Stomach (tissue), 4 donors: ENCODE results near the gene CLSTN1.

ENCODE experiments used
- CTCF ChIP-seq, 7 experiments: fragments of 450-650 bp in 4 of 7; fragments of 200-600 bp in 3 of 7; sonication (generic) in 3 of 7; IDR thresholded peaks; one replicate each; pipeline ENCODE4 v1.5.1; 2016 to 2019; ENCODE audit warnings: antibody characterized with exemption in 7 of 7, control low read depth in 2 of 7, mild to moderate bottlenecking in 1 of 7
- EP300 ChIP-seq: sonication (generic); formaldehyde crosslinking; IDR thresholded peaks from one replicate; pipeline ENCODE4 v1.6.1; 2017; ENCODE audit warnings: antibody characterized with exemption

DNA sequence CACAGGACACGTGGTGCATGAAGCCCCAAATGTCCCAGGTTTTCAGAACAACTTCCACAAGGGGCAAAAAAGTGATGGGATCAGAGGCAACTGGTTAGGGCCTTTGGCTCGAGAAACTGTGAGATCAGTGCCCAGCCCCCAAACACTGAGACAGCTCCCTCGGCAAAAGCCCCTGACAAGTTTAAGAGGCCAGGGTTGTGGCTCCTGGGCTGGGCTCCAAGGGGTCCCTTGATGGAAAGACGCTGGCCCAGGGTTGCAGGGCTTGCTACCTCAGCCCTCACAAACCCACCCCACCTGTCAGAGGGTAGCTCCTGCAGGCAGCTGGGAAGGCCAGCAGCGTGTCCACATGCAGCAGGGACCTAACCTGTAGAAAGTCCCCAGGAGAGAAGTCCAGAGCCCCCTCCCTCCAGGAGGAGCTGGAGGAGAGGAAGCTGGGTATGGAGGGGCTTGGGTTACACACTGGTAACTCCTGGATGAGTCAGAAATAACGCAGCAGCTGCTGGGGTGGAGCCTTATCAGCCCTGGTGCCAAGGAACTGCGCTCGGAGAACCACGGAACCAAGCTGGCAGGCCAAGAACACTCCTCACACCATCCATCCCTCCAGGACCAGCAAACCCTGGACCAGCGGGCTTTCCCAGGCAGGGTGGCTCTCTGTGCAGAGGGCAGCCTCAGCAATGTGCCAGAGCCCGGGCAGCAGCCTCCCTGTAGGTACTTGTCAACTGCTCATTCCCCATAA lies 48.8 kb upstream of the CLSTN1 start:
- TF ChIP-seq CTCF (IDR thresholded peaks at IDR 0.05) = no peak
- TF ChIP-seq EP300 = no peak
